ENCODE measurements around the gene PLEKHG5. TPM values are rescaled to one million over a fixed set of nuclear protein-coding genes. Genes with fewer than 3 reads are reported as not detected.

PLEKHG5 gene
- total and polyA plus RNA-seq, 9 donors: 2.0 to 13.1 (median 9.4) TPM

- no peaks in the 10 kb centered on the region for H3K36me3 ChIP-seq
- TF ChIP-seq CTCF (IDR thresholded peaks at IDR 0.05) (no peak), EP300 (IDR thresholded peaks at IDR 0.05) (no peak), POLR2A (IDR thresholded peaks at IDR 0.05) (no peak)
- 81 to 88% (median 82%) methylated on average over 5 of the region's 5 CpGs for WGBS, 3 donors
- no peak overlapping the region for H3K4me3 ChIP-seq
- DNase-seq: no peak
- no peaks in the 10 kb centered on the region for H3K27me3 ChIP-seq
- H3K27ac ChIP-seq: no peak overlapping the region
- no peaks in the 10 kb centered on the region for H3K9me3 ChIP-seq
- H3K4me1 ChIP-seq (ENCODE audit: insufficient read depth): peaks cover 2% of the 10 kb centered on the region
- intact Hi-C loops (cut with DNase I): no loop called here
Measured at GRCh38 chr1:6531996-6532395, 40.5 kb upstream of the PLEKHG5 start.

- Histone ChIP-seq H3K9me3 (no peaks in the 10 kb centered on the region), H3K36me3 (no peaks in the 10 kb centered on the region), H3K4me3 (no peak overlapping the region), H3K27me3 (no peaks in the 10 kb centered on the region), H3K27ac (no peak overlapping the region), H3K4me1 (ENCODE audit: insufficient read depth) (peaks cover 2% of the 10 kb centered on the region)
- TF ChIP-seq EP300 (IDR thresholded peaks at IDR 0.05) (no peak), CTCF (IDR thresholded peaks at IDR 0.05) (no peak), POLR2A (IDR thresholded peaks at IDR 0.05) (no peak)
- DNase-seq: no peak
- intact Hi-C loops (cut with DNase I): no loop called here
- 93 to 95% (median 93%) methylated on average over 13 of the region's 13 CpGs for WGBS, 3 donors
Measured at GRCh38 chr1:6530504-6531160, 39.2 kb upstream of the PLEKHG5 start.

GRCh38 chr1:6528492-6528891 is 37.0 kb upstream of the PLEKHG5 start:
- no peaks in the 10 kb centered on the region for H3K4me1 ChIP-seq (ENCODE audit: insufficient read depth)
- H3K27me3 ChIP-seq: no peaks in the 10 kb centered on the region
- TF ChIP-seq EP300 (IDR thresholded peaks at IDR 0.05) (no peak), POLR2A (IDR thresholded peaks at IDR 0.05) (no peak), CTCF (IDR thresholded peaks at IDR 0.05) (no peak)
- no peak overlapping the region for H3K4me3 ChIP-seq
- H3K36me3 ChIP-seq: no peaks in the 10 kb centered on the region
- no peaks in the 10 kb centered on the region for H3K9me3 ChIP-seq
- no peak for DNase-seq
- 86 to 89% (median 88%) methylated on average over 7 of the region's 7 CpGs for WGBS, 3 donors
- no peak overlapping the region for H3K27ac ChIP-seq
- intact Hi-C loops (cut with DNase I): no loop called here

- Histone ChIP-seq H3K27ac (no peak overlapping the region), H3K36me3 (no peaks in the 10 kb centered on the region), H3K9me3 (no peaks in the 10 kb centered on the region), H3K4me3 (no peak overlapping the region), H3K4me1 (ENCODE audit: insufficient read depth) (no peaks in the 10 kb centered on the region), H3K27me3 (no peaks in the 10 kb centered on the region)
- intact Hi-C loops (cut with DNase I): no loop called here
- WGBS, 3 donors: 75 to 82% (median 78%) methylated on average over 11 of the region's 11 CpGs
- DNase-seq: no peak
- no peak for TF ChIP-seq EP300 (IDR thresholded peaks at IDR 0.05)
- no peak for TF ChIP-seq POLR2A (IDR thresholded peaks at IDR 0.05)
- TF ChIP-seq CTCF (IDR thresholded peaks at IDR 0.05): no peak
Measured at GRCh38 chr1:6526316-6526715, 34.8 kb upstream of the PLEKHG5 start.
